ENCODE measurements around the gene EDC3. TPM values are rescaled to one million over a fixed set of nuclear protein-coding genes. Genes with fewer than 3 reads are reported as not detected.

EDC3 gene
- total and polyA plus RNA-seq, 9 of the 15 experiments (the other 6 are each of a cell fraction or from before 2014, with no cell fraction given), result 11.7 to 63.9 (median 32.8) TPM

- Histone ChIP-seq H3K4me2 (ENCODE audit: insufficient read depth, low read length) (no peak overlapping the region; the same call in 1 of the 2 replicates), H3K79me2 (ENCODE audit: control insufficient read depth, insufficient read depth, low read length) (0 out of 3 replicates have a peak, but pooled peaks cover under 1% of the 10 kb centered on the region), H4K20me1 (replicated peaks; ENCODE audit: control insufficient read depth, insufficient read depth, low read length) (peaks cover 15% of the 10 kb centered on the region), H2AFZ (ENCODE audit: low read depth, low read length) (no peak overlapping the region), H3K27me3 (ENCODE audit: control insufficient read depth in 2 of 2, insufficient read depth in 2 of 2, low read length in 2 of 2) (peaks cover 0 to 11% of the 10 kb centered on the region in 2 experiments; a peak in 2 of 5 replicates), H3K27ac (ENCODE audit: extremely low read depth, low read depth, low read length) (no peak overlapping the region; the same call in 2 of the 3 replicates), H3K4me3 (no peak overlapping the region), H3K9me3 (replicated peaks; ENCODE audit: control insufficient read depth, insufficient read depth, low read depth, low read length) (no peaks in the 10 kb centered on the region), H3K36me3 (ENCODE audit: control insufficient read depth, insufficient read depth, low read length) (no peaks in the 10 kb centered on the region), H3K4me1 (replicated peaks in 1 of 2; ENCODE audit: control insufficient read depth in 2 of 2, insufficient read depth in 2 of 2, low read length in 2 of 2) (peaks cover 17 to 48% of the 10 kb centered on the region in 2 experiments), H3K9ac (ENCODE audit: insufficient read depth in 1 of 2, low read depth in 2 of 2, low read length in 2 of 2) (peak overlapping the region in 1 of 2 experiments; percentile 48; a peak in 1 of 4 replicates), H3K9me1 (ENCODE audit: control insufficient read depth, insufficient read depth, low read length) (no peaks in the 10 kb centered on the region)
- no peak for FAIRE-seq
- ChIA-PET CTCF (ENCODE audit: low intra/inter-chr PET ratio) (no interaction called here), POLR2A (interaction anchor here (0.6 to 9.7 kb wide), 4 partner anchors 9 to 69 kb away, joined by 3 to 111 read pairs (median 4); partner anchors contain the start of gene ARID3B)
- no peak for ATAC-seq
- DNase-seq (ENCODE audit: extremely low read depth in 1 of 4, low spot score in 3 of 4), result no peak
- TF ChIP-seq ZNF695 (CRISPR knock-in tag; IDR thresholded peaks at IDR 0.05), result no peak
- no TSS peak for BruUV-seq (replicated peaks)
- intact Hi-C loops (cut with micrococcal nuclease), result loop anchor here (1.0 to 10.0 kb wide), 3 partner anchors 64 to 615 kb away; partner anchors contain the start of genes PML, STOML1 and UBL7
- WGBS (ENCODE audit: insufficient coverage, low coverage, missing lambda C conversion rate), result 7% methylated on average over 3 of the region's 3 CpGs
- in situ Hi-C loops (cut with MboI), result loop anchor here (5.0 kb wide), 1 partner anchor 63 kb away; no protein-coding TSS in a partner anchor
These were observed 85.9 kb downstream of the EDC3 start for GRCh38 chr15:74609938-74610301.

- no peak overlapping the region for H3K4me3 ChIP-seq
- intact Hi-C loops (cut with micrococcal nuclease) (no loop called here), in situ Hi-C loops (cut with MboI) (no loop called here)
- H2AFZ ChIP-seq (ENCODE audit: low read depth, low read length), result no peak overlapping the region
- peaks cover 17 to 50% of the 10 kb centered on the region in 2 experiments for H3K4me1 ChIP-seq (replicated peaks in 1 of 2; ENCODE audit: control insufficient read depth in 2 of 2, insufficient read depth in 2 of 2, low read length in 2 of 2)
- FAIRE-seq, result no peak
- H3K9me1 ChIP-seq (ENCODE audit: control insufficient read depth, insufficient read depth, low read length), result no peaks in the 10 kb centered on the region
- ATAC-seq, result no peak
- BruUV-seq (replicated peaks), result no TSS peak
- H3K36me3 ChIP-seq (ENCODE audit: control insufficient read depth, insufficient read depth, low read length), result no peaks in the 10 kb centered on the region
- H3K4me2 ChIP-seq (ENCODE audit: insufficient read depth, low read length), result no peak overlapping the region
- no peak overlapping the region for H3K27ac ChIP-seq (ENCODE audit: extremely low read depth, low read depth, low read length)
- peaks cover 0 to 11% of the 10 kb centered on the region in 2 experiments; a peak in 2 of 5 replicates for H3K27me3 ChIP-seq (ENCODE audit: control insufficient read depth in 2 of 2, insufficient read depth in 2 of 2, low read length in 2 of 2)
- H3K79me2 ChIP-seq (ENCODE audit: control insufficient read depth, insufficient read depth, low read length), result no peaks in the 10 kb centered on the region
- no peaks in the 10 kb centered on the region for H3K9me3 ChIP-seq (replicated peaks; ENCODE audit: control insufficient read depth, insufficient read depth, low read depth, low read length)
- CTCF ChIA-PET (ENCODE audit: low intra/inter-chr PET ratio), result no interaction called here
- peaks cover 15% of the 10 kb centered on the region for H4K20me1 ChIP-seq (replicated peaks; ENCODE audit: control insufficient read depth, insufficient read depth, low read length)
- POLR2A ChIA-PET, result interaction anchor here (0.6 to 9.7 kb wide), 3 partner anchors 8 to 164 kb away, joined by 3 to 111 read pairs (median 3); no protein-coding TSS in a partner anchor
- no peak overlapping the region for H3K9ac ChIP-seq (ENCODE audit: insufficient read depth in 1 of 2, low read depth in 2 of 2, low read length in 2 of 2)
- 0% methylated on average over 2 of the region's 3 CpGs for WGBS (ENCODE audit: insufficient coverage, low coverage, missing lambda C conversion rate)
- no peak for DNase-seq (ENCODE audit: extremely low read depth in 1 of 4, low spot score in 3 of 4)
- TF ChIP-seq ZFP36 (IDR thresholded peaks at IDR 0.05; ENCODE audit: low read depth, low read length, partially characterized antibody), result no peak
- TF ChIP-seq OTX1 (CRISPR knock-in tag; IDR thresholded peaks at IDR 0.05), result no peak
- no peak for TF ChIP-seq ZSCAN32 (CRISPR knock-in tag; IDR thresholded peaks at IDR 0.05)
- no peak for TF ChIP-seq RERE (CRISPR knock-in tag; IDR thresholded peaks at IDR 0.05; ENCODE audit: borderline replicate concordance)
- TF ChIP-seq FUS (optimal IDR thresholded peaks at IDR 0.05; ENCODE audit: low read depth, low read length), result no peak
- no peak for TF ChIP-seq NR3C1 (CRISPR knock-in tag; IDR thresholded peaks at IDR 0.05)
- TF ChIP-seq, protein P1, sequence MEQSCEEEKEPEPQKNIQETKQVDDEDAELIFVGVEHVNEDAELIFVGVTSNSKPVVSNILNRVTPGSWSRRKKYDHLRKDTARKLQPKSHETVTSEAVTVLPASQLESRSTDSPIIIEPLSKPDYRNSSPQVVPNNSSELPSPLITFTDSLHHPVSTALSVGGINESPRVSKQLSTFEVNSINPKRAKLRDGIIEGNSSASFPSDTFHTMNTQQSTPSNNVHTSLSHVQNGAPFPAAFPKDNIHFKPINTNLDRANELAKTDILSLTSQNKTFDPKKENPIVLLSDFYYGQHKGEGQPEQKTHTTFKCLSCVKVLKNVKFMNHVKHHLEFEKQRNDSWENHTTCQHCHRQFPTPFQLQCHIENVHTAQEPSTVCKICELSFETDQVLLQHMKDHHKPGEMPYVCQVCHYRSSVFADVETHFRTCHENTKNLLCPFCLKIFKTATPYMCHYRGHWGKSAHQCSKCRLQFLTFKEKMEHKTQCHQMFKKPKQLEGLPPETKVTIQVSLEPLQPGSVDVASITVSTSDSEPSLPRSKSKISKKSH (CRISPR knock-in tag; IDR thresholded peaks at IDR 0.05), result no peak
These were observed 87.0 kb downstream of the EDC3 start for GRCh38 chr15:74608786-74609185.

Measured in K562 (cell line).